Raji (cell line): Measurements from ENCODE around the gene HAUS5.

Experiments used
- POLR2A ChIP-seq: IDR thresholded peaks from 2 replicates; pipeline ENCODE4 v1.6.1; 2011; ENCODE audit warnings: low read depth, low read length, control low read depth; ENCODE audit not compliant: insufficient read depth

The HAUS5 gene, protein sequence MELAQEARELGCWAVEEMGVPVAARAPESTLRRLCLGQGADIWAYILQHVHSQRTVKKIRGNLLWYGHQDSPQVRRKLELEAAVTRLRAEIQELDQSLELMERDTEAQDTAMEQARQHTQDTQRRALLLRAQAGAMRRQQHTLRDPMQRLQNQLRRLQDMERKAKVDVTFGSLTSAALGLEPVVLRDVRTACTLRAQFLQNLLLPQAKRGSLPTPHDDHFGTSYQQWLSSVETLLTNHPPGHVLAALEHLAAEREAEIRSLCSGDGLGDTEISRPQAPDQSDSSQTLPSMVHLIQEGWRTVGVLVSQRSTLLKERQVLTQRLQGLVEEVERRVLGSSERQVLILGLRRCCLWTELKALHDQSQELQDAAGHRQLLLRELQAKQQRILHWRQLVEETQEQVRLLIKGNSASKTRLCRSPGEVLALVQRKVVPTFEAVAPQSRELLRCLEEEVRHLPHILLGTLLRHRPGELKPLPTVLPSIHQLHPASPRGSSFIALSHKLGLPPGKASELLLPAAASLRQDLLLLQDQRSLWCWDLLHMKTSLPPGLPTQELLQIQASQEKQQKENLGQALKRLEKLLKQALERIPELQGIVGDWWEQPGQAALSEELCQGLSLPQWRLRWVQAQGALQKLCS

DNA sequence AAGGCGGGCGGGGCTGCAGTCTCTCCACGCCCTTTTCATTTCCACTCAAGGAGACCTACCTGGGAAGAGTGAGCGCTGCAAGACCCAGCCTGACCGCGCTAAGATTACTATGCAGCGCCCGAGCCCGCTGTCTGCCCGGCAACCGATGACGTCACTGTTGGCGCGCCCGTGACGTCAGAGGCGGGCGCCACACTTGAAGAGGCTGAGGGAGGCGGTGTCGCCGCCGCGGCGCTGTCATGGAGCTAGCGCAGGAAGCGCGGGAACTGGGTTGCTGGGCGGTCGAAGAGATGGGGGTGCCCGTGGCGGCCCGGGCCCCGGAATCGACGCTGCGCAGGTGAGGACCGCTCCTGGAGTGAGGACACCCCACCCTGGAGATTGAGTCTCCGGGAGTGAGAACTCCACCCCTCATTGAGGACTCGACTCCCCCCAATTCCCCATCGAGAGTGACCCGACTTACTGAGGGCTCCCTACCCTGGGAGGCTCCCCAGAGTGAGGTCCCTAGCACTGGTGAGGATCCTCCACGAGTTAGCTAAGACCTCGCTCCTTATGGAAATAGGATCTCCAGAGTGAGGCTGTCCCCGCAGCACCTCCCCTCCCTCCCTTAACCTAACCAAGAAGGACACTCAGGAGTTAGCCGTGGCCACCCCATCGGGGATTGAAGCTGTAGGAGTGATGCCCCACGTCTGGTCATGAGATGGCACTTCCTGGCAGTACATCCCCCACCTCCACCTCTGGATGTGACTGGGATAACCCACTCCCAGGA lies at the start of gene HAUS5:
HAUS5 (plus strand) TSS at position 177 of the 763 bp plus-strand sequence; CDS start at position 237, 60 bp downstream.
- peak; percentile 87 for TF ChIP-seq POLR2A

DNA sequence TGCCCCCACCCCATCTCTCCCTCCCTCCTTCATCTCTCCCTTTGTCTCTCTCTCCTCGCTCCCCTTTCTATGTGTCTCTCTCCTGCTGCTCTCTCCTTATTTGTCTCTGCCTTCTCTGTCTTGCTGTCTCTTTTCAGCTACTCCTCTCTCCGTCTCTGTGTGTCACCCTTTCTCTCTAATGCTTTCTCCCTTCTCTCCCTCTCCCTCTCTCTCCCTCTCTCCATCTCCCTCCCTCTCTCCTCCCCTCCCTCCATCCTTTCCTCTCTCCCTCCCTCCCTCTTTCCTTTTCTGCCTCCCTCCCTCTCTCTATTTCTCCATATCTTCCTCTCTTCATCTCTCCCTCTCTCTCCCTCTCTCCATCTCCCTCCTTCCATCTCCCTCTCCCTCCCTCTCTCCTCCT lies 49.8 kb upstream of the HAUS5 start:
- TF ChIP-seq POLR2A = no peak

DNA sequence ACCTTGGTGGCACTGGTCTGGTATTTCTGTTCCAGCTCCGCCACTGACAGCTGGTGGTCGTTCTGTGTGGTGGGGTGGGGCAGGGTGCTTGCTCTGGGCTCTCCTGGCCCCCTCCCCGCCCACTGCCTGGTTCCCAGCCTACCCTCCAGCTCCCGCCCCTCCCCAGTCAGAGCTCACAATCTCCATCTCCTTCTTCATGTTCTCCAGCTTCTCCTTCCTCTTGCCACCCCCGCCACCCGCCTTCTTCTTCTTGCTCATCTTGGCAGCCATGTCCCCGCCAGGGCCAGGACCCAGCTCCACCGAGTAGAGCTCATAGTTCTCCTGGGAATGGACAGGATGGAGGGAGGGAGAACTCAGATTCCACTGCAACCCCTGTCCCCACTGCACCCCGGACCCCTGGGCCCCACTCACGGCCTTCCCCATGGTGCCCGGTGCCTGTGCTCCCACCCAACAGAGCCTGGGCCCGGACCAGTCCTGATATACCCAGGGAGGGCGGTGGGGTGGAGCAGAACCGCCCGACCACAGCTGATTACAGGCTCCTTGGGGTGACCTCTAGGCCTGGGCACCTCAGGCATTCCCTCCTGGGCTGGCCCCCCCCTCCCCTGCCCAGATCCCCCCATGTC lies 49.2 kb upstream of the HAUS5 start, which contains the start of gene ATP4A:
ATP4A (minus strand) TSS at position 452 of the 623 bp plus-strand sequence; CDS start at position 423, 29 bp downstream.
- no peak for TF ChIP-seq POLR2A

DNA sequence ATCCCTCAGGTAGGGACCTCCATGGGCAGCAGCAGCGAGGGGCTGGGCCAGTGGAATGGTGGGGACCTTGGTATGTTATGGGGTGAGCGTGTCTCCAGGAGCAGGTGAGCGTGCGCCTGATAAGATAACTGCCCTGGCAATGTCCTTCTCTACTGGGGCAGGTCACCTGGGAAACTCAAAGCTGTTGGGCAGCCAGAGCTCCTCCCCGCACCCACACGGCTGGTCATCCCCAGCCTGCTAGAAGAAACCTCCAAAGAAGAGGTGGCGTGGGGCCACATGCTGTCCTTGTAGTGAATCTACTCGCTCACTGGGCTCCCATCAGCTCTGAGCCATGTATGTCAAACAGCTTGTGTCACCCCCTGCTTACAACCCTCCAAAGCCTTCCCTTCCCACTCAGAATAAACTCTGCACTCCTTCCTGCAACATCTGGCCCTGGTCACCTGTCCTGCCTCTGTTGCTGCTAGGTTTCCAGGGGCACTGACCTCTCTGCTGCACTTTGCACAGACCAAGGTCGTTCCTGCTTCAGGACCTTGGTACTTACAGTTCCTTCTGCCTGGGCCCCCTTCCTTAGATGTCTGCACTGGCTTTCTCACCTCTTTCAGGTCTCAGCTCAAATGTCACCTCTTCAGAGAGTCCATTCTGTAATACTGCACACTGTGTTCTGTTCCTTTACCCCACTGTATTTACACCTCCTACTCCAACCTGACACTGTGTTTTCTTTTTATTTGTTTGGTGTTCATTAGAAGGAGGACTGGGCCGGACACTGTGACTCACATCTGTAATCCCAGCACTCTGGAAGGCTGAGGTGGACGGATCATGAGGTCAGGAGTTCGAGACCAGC lies 47.3 kb upstream of the HAUS5 start:
- no peak for TF ChIP-seq POLR2A

DNA sequence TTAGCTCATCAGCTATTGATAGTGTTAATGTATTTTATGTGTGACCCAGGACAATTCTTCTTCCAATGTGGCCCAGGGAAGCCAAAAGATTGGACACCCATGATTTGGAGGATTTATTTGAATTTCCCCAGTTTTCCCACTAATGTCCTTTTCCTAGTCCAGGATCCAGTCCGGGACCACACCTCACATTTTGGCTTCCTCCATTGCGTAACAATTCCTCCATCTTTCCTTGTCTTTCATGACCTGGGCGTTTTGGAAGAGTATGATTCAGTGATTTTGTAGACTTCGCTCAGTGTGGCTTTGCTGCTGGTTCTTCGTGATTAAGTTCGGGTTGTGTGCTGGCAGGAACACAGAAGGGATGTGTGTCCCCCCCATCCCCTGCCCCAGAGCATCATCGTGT lies 45.8 kb upstream of the HAUS5 start:
- no peak for TF ChIP-seq POLR2A

DNA sequence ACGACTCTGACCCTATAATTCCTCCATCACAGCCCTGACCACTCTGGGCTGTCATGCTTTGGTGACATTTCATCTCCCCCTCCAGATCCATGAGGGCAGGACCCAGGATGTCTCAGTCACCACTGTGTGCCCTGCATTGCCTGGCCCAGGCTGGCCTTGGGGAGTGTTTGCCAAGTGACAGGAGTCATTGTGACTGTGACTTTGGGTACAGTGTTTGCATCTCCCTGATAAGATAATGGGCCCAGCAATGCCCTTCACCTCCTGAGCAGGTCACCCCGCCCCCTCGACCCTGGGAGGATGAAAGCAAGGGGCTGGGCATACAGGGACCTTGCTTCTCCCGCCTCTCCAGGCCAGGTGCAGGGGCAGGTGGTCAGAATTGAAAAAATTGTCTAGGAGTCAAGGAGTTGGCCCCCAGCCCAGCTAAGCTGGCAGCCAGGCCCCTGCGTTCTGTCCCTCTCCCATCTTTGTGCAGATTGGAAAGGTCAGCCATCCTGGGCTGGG lies 43.2 kb upstream of the HAUS5 start:
- TF ChIP-seq POLR2A = no peak

DNA sequence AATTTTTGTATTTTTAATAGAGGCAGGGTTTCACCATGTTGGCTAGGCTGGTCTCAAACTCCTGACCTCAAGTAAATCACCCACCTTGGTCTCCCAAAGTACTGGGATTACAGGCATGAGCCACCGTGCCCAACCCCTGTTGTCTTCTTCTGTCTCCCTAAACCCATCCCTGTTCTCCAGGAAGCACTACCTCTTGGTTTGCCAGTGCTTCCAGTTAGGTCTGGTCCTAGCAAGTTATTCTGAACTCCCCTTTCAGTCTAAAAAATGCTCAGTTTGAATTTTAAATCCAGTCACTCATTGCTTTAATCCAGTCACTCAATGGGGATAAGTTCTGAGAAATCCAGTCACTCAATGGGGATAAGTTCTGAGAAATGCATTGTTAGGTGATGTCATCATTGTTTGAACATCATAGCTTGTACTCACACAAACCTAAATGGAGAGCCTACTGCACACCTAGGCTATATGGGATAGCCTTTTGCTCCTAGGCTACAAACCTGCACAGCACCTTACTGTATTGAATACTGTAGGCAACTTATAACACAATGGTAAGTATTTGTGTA lies 41.0 kb upstream of the HAUS5 start:
- no peak for TF ChIP-seq POLR2A

DNA sequence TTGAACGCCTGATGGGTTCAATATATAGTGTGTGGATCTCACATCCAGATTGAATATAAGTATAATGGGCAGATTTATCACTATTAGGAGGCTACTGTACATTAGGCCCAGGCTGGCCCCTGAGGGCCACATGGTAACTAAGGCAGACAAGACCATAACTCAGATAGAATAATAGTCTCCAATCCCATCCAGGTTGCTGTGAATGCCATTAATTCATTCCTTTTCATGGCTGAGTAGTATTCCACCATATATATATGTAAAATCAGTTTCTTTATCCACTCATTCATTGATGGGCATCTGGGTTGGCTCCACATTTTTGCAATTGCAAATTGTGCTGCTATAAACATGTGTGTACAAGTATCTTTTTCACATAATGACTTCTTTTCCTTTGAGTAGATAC lies 34.6 kb upstream of the HAUS5 start:
- TF ChIP-seq POLR2A = no peak

DNA sequence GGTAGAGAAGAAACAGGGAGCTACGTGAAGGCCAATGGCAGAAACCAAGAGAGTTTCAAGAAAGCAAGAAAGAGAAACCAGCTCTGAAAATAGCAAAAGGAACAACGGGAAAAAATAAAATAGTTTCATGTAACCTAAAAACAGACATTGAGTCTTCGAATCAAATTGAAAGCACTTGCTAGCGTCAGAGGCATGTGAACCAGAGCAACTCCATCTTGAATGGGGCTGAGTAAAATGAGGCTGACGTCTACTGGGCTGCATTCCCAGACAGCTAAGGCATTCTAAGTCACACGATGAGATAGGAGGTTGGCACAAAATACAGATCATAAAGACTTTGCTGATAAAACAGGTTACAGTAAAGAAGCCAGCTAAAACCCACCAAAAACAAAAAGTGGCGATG lies 33.8 kb upstream of the HAUS5 start:
- TF ChIP-seq POLR2A = no peak

DNA sequence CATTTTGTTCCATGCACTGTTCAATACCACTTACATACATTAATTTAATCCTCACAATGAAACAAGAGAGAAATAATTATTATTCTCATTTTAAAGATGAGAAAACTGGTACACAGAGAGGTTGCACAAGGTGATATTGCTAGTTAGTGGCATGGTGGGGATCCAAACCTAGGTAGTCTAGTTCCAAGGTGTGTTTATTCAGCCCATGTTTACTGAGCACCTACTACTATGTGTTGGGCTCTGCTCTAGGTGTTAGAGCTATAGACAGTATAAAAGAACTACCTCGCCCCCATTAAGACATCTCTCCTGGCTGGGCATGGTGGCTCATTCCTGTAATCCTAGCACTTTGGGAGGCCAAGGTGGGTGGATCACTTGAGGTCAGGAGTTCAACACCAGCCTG lies 29.8 kb upstream of the HAUS5 start:
- TF ChIP-seq POLR2A = no peak

DNA sequence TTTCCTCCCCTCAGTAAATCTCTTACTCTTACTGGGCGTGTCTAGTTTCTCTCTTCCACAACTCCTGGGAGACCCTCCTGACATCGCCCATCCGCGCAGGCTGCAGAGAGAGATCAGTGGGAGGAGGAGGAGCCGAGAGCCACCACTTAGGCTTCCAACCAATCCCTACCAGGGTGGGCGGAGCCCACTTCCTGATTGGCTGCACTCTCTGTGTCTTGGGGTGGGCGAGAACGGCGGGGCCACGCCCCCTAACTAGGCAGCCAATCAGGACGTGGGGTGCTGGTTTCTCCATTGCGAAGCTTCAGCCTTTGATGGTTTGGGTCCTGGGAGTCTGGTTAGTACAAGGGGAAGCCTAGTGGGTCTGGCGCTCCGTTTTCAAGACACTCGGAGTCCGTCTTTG lies 26.7 kb upstream of the HAUS5 start, which contains the start of gene PMIS2:
PMIS2 (plus strand) TSS at position 326 of the 400 bp plus-strand sequence. CDS start 87 bp downstream, outside the sequence.
- TF ChIP-seq POLR2A = no peak

DNA sequence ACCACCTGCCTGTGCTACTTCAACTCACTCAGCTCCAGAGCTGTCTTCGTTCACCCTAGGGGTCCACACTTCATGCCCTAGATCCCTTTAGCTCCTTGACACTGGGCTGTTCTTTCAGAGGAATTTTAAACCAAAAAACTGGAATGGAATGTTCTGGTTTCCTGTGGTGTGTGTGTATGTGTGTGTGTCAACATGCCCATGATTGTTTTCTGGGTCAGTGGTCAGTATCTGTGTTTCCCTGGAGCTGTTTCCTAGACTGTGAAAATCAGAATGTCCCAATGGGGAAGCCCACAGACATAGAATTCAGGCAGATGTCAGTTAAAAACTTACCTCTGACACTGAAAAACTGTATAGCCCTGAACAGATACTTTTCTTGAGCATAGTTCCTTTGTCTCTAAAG lies 25.2 kb upstream of the HAUS5 start:
- no peak for TF ChIP-seq POLR2A

DNA sequence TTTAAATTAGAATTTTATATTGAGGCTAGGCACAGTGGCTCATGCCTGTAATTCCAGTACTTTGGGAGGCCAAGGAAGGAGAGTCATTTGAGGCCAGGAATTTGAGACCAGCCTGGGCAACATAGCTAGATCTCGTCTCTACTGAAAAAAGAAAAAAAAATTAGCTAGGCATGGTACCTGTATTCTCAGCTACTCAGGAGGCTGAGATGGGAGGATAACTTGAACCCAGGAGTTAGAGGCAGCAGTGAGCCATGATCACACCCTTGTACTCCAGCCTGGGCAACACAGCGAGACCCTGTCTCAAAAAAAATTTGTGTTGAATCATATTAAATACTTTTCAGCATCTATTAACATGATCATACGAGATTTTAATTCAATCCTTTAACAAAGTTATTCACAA lies 21.7 kb upstream of the HAUS5 start:
- no peak for TF ChIP-seq POLR2A

DNA sequence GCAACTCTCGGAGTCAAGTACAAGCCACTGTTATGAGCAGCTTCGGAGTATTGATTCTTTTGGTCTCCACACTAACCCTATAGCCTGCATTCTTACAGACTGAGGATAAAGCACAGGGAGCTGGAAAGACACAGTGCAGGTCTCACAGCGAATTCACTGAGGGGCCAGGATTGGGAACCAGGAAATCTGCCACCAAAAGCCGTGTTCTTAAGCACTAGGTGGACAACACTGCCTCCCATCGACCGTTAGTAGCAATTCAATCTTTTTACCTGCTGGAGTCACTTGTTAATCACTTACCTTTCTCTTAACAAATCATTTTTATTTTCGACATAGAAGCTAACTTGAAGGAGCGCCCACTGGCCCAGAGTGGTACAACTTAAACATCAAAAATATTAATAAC lies 20.3 kb upstream of the HAUS5 start:
- TF ChIP-seq POLR2A = no peak
